H9 (cell line): Measurements from ENCODE around the gene CAPN9. TPM values are rescaled to one million over a fixed set of nuclear protein-coding genes. Genes with fewer than 3 reads are reported as not detected.

Experiments
- DNase-seq: peaks from one replicate; pipeline ENCODE4 v3.0.0-alpha.2; 2017
- H2AFZ ChIP-seq: one replicate; pipeline ENCODE4 v1.6.1; 2013; ENCODE audit warnings: mild to moderate bottlenecking, low read length, control low read depth, moderate library complexity
- H2AK5ac ChIP-seq: 2 replicates; pipeline ENCODE4 v1.6.1; 2013; ENCODE audit warnings: low read length, control low read depth, mixed read lengths; ENCODE audit not compliant: insufficient read length
- H2BK120ac ChIP-seq: one replicate; pipeline ENCODE4 v1.6.1; 2013; ENCODE audit warnings: low read depth, mild to moderate bottlenecking, low read length, control low read depth, inconsistent platforms; ENCODE audit not compliant: poor library complexity, severe bottlenecking
- H2BK12ac ChIP-seq: 2 replicates; pipeline ENCODE4 v1.6.1; 2013; ENCODE audit warnings: low read length, control low read depth, mixed read lengths, low read depth; ENCODE audit not compliant: insufficient read length
- H2BK15ac ChIP-seq: 2 replicates; pipeline ENCODE4 v1.6.1; 2013; ENCODE audit warnings: low read depth, low read length, control low read depth
- H2BK20ac ChIP-seq: one replicate; pipeline ENCODE4 v1.6.1; 2013; ENCODE audit warnings: low read depth, mild to moderate bottlenecking, low read length, control low read depth, inconsistent platforms; ENCODE audit not compliant: poor library complexity, severe bottlenecking
- H2BK5ac ChIP-seq: 2 replicates; pipeline ENCODE4 v1.6.1; 2013; ENCODE audit warnings: low read length, control low read depth, mixed read lengths; ENCODE audit not compliant: insufficient read length
- H3K14ac ChIP-seq: 2 replicates; pipeline ENCODE4 v1.6.1; 2013; ENCODE audit warnings: low read length, control low read depth; ENCODE audit not compliant: insufficient read depth
- H3K18ac ChIP-seq: 2 replicates; pipeline ENCODE4 v1.6.1; 2013; ENCODE audit warnings: low read depth, mild to moderate bottlenecking, mixed read lengths, low read length, control low read depth; ENCODE audit not compliant: insufficient read length
- H3K23ac ChIP-seq: 2 replicates; pipeline ENCODE4 v1.6.1; 2013; ENCODE audit warnings: low read length, control low read depth, mixed read lengths, low read depth; ENCODE audit not compliant: insufficient read length
- H3K23me2 ChIP-seq: 2 replicates; pipeline ENCODE4 v1.6.1; 2013; ENCODE audit warnings: low read depth, mild to moderate bottlenecking, mixed read lengths, low read length, control low read depth; ENCODE audit not compliant: insufficient read length, poor library complexity, severe bottlenecking
- H3K27ac ChIP-seq: 2 replicates; pipeline ENCODE4 v1.5.1; 2013; ENCODE audit warnings: low read length, control low read depth, mixed read lengths, low read depth; ENCODE audit not compliant: insufficient read length
- H3K27me3 ChIP-seq: 2 replicates; pipeline ENCODE4 v1.6.1; 2013; ENCODE audit warnings: low read length, control low read depth, inconsistent platforms; ENCODE audit not compliant: insufficient read depth
- H3K4ac ChIP-seq: 2 replicates; pipeline ENCODE4 v1.6.1; 2013; ENCODE audit warnings: low read depth, mild to moderate bottlenecking, control low read depth, inconsistent platforms, low read length, moderate library complexity
- H3K4me1 ChIP-seq: 2 replicates; pipeline ENCODE4 v1.6.1; 2013; ENCODE audit warnings: low read length, control low read depth, inconsistent platforms; ENCODE audit not compliant: insufficient read depth
- H3K4me2 ChIP-seq: 2 replicates; pipeline ENCODE4 v1.6.1; 2013; ENCODE audit warnings: low read length, control low read depth, mixed read lengths; ENCODE audit not compliant: insufficient read length, insufficient read depth
- H3K56ac ChIP-seq: 2 replicates; pipeline ENCODE4 v1.6.1; 2013; ENCODE audit warnings: low read depth, mild to moderate bottlenecking, mixed read lengths, low read length, control low read depth; ENCODE audit not compliant: insufficient read length
- H3K79me1 ChIP-seq: 2 replicates; pipeline ENCODE4 v1.6.1; 2013; ENCODE audit warnings: low read depth, mild to moderate bottlenecking, moderate library complexity, low read length, control low read depth, inconsistent platforms; ENCODE audit not compliant: insufficient read depth, poor library complexity, severe bottlenecking
- H3K79me2 ChIP-seq: 2 replicates; pipeline ENCODE4 v1.6.1; 2013; ENCODE audit warnings: low read length, control low read depth, inconsistent platforms; ENCODE audit not compliant: insufficient read depth
- H3K9ac ChIP-seq: 2 replicates; pipeline ENCODE4 v1.6.1; 2013; ENCODE audit warnings: low read length, control low read depth, mixed read lengths; ENCODE audit not compliant: insufficient read length; ENCODE audit errors: extremely low read depth
- H3K9me3 ChIP-seq: one replicate; pipeline ENCODE4 v1.6.1; 2013; ENCODE audit warnings: low read depth, low read length, inconsistent platforms; ENCODE audit not compliant: control insufficient read depth
- H3T11ph ChIP-seq: one replicate; pipeline ENCODE4 v1.6.1; 2013; ENCODE audit warnings: mild to moderate bottlenecking, low read length, control low read depth, inconsistent platforms
- H4K20me1 ChIP-seq: one replicate; pipeline ENCODE4 v1.6.1; 2013; ENCODE audit not compliant: control insufficient read depth, insufficient read length, insufficient read depth
- H4K5ac ChIP-seq: 2 replicates; pipeline ENCODE4 v1.6.1; 2013; ENCODE audit warnings: low read depth, mild to moderate bottlenecking, mixed read lengths, low read length, control low read depth; ENCODE audit not compliant: insufficient read length
- H4K8ac ChIP-seq: replicated peaks from 2 replicates; pipeline ENCODE4 v1.6.1; 2013; ENCODE audit warnings: low read length, control low read depth, mixed read lengths, low read depth; ENCODE audit not compliant: insufficient read length
- H4K91ac ChIP-seq: 2 replicates; pipeline ENCODE4 v1.6.1; 2013; ENCODE audit warnings: low read depth, mild to moderate bottlenecking, moderate library complexity, mixed read lengths, low read length, control low read depth; ENCODE audit not compliant: insufficient read length
- H3K27ac Mint-ChIP-seq, 3 experiments: 2 replicates in 2 of 3; 3 replicates in 1 of 3; pipeline ENCODE4 v1.8.0; 2020 to 2021; ENCODE audit warnings: mixed read lengths in 3 of 3, mild to moderate bottlenecking in 1 of 3, moderate library complexity in 1 of 3
- H3K27me3 Mint-ChIP-seq: 2 replicates; pipeline ENCODE4 v1.8.0; 2021; ENCODE audit warnings: low read depth, mild to moderate bottlenecking, moderate library complexity, mixed read lengths
- H3K36me3 Mint-ChIP-seq, 3 experiments: 2 replicates in 2 of 3; 3 replicates in 1 of 3; pipeline ENCODE4 v1.8.0; 2020 to 2021; ENCODE audit warnings: low read depth in 3 of 3, mixed read lengths in 3 of 3; ENCODE audit not compliant: insufficient read depth in 1 of 3
- H3K4me1 Mint-ChIP-seq, 2 experiments: 2 replicates each; pipeline ENCODE4 v1.8.0; 2020; ENCODE audit warnings: mixed read lengths in 2 of 2
- H3K4me3 Mint-ChIP-seq, 2 experiments: 2 replicates in 1 of 2; 3 replicates in 1 of 2; pipeline ENCODE4 v1.8.0; 2020 to 2021; ENCODE audit warnings: mild to moderate bottlenecking in 2 of 2, mixed read lengths in 2 of 2, moderate library complexity in 1 of 2
- H3K9me3 Mint-ChIP-seq, 2 experiments: 2 replicates in 1 of 2; 3 replicates in 1 of 2; pipeline ENCODE4 v1.8.0; 2020; ENCODE audit warnings: mild to moderate bottlenecking in 2 of 2, mixed read lengths in 2 of 2, moderate library complexity in 1 of 2
- WGBS: extraction: QIAGEN DNeasy Blood & Tissue Kit; methylation state at CpG from one replicate; pipeline ENCODE4 v1.1.7; 2013; ENCODE audit warnings: missing lambda C conversion rate, low lambda C conversion rate, mixed read lengths; ENCODE audit not compliant: insufficient read length; ENCODE audit errors: extremely low coverage; 5-methylcytosine and 5-hydroxymethylcytosine counted together
- total RNA-seq: library from RNA; stranded (reverse); gene quantifications from 2 replicates; pipeline ENCODE4 v1.2.1, GENCODE V29; 2021
- TF ChIP-seq, protein P1 (sequence below): fragments of 200-600 bp; sonication (generic); conservative IDR thresholded peaks from 3 replicates; pipeline ENCODE4 v1.8.0; 2021; ENCODE audit warnings: antibody characterized with exemption, mild to moderate bottlenecking

Gene CAPN9
- total RNA-seq, 1 experiment from 2014 or later, result 0.22 TPM

GRCh38 chr1:230708631-230709580, 38.3 kb upstream of the CAPN9 start:
- WGBS, result no CpG with 5 or more reads among the region's 16 CpGs
- no peaks in the 10 kb centered on the region for H3K9me3 Mint-ChIP-seq
- H3K23me2 ChIP-seq, result no peaks in the 10 kb centered on the region
- H4K5ac ChIP-seq, result no peak overlapping the region
- H2BK20ac ChIP-seq, result no peak overlapping the region
- H3K4me1 ChIP-seq, result no peaks in the 10 kb centered on the region
- no peaks in the 10 kb centered on the region for H3K27me3 ChIP-seq
- H2BK5ac ChIP-seq, result no peak overlapping the region
- H3K14ac ChIP-seq, result no peak overlapping the region
- H3K4me1 Mint-ChIP-seq, result peaks cover 9 to 17% of the 10 kb centered on the region in 2 experiments; a peak in 3 of 4 replicates
- H3K18ac ChIP-seq, result no peak overlapping the region
- no peak overlapping the region for H3K27ac ChIP-seq
- no peaks in the 10 kb centered on the region for H3K79me2 ChIP-seq
- H3K36me3 Mint-ChIP-seq, result no peaks in the 10 kb centered on the region
- H2BK15ac ChIP-seq, result no peak overlapping the region
- H3K4me3 Mint-ChIP-seq, result no peak overlapping the region
- H3K9ac ChIP-seq, result no peak overlapping the region
- no peak overlapping the region for H3K4ac ChIP-seq
- H4K91ac ChIP-seq, result no peak overlapping the region
- H4K20me1 ChIP-seq, result no peaks in the 10 kb centered on the region
- no peak overlapping the region; a peak in 1 of 7 replicates for H3K27ac Mint-ChIP-seq
- no peak overlapping the region for H2BK120ac ChIP-seq
- H3K23ac ChIP-seq, result no peak overlapping the region
- H3K4me2 ChIP-seq, result no peak overlapping the region
- no peak overlapping the region for H3K56ac ChIP-seq
- no peak overlapping the region for H2AK5ac ChIP-seq
- H3K79me1 ChIP-seq, result no peaks in the 10 kb centered on the region
- H3K9me3 ChIP-seq, result no peaks in the 10 kb centered on the region
- TF ChIP-seq, protein P1, sequence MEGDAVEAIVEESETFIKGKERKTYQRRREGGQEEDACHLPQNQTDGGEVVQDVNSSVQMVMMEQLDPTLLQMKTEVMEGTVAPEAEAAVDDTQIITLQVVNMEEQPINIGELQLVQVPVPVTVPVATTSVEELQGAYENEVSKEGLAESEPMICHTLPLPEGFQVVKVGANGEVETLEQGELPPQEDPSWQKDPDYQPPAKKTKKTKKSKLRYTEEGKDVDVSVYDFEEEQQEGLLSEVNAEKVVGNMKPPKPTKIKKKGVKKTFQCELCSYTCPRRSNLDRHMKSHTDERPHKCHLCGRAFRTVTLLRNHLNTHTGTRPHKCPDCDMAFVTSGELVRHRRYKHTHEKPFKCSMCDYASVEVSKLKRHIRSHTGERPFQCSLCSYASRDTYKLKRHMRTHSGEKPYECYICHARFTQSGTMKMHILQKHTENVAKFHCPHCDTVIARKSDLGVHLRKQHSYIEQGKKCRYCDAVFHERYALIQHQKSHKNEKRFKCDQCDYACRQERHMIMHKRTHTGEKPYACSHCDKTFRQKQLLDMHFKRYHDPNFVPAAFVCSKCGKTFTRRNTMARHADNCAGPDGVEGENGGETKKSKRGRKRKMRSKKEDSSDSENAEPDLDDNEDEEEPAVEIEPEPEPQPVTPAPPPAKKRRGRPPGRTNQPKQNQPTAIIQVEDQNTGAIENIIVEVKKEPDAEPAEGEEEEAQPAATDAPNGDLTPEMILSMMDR, result no peak
- no peak overlapping the region for H4K8ac ChIP-seq
- H3K27me3 Mint-ChIP-seq, result peaks cover 28% of the 10 kb centered on the region
- H2AFZ ChIP-seq, result no peak overlapping the region
- H2BK12ac ChIP-seq, result no peak overlapping the region
- DNase-seq, result no peak
- H3T11ph ChIP-seq, result no peak overlapping the region
